HEK293 (cell line): ENCODE results near the gene SQOR.

Source experiments
- CTCF ChIP-seq: fragments of 450-650 bp; formaldehyde crosslinking; IDR thresholded peaks from 2 replicates; pipeline ENCODE4 v1.5.1; 2016; ENCODE audit warnings: missing biosample characterization, missing genetic modification characterization
- ZBTB26 ChIP-seq: fragments of 450-650 bp; formaldehyde crosslinking; optimal IDR thresholded peaks from 2 replicates; pipeline ENCODE3; 2016; ENCODE audit warnings: missing biosample characterization, mild to moderate bottlenecking, missing genetic modification characterization
- ZBTB49 ChIP-seq: fragments of 450-650 bp; formaldehyde crosslinking; IDR thresholded peaks from 2 replicates; pipeline ENCODE4 v1.5.1; 2016; ENCODE audit warnings: missing biosample characterization, missing genetic modification characterization, low read depth
- ZNF221 ChIP-seq: fragments of 450-650 bp; formaldehyde crosslinking; IDR thresholded peaks from 2 replicates; pipeline ENCODE4 v1.5.1; 2017; ENCODE audit warnings: missing biosample characterization, missing genetic modification characterization, borderline replicate concordance
- ZNF280C ChIP-seq: fragments of 450-650 bp; formaldehyde crosslinking; IDR thresholded peaks from 2 replicates; pipeline ENCODE4 v1.5.1; 2016; ENCODE audit warnings: missing biosample characterization, missing genetic modification characterization
- ZNF791 ChIP-seq: fragments of 450-650 bp; formaldehyde crosslinking; IDR thresholded peaks from 2 replicates; pipeline ENCODE4 v1.5.1; 2016; ENCODE audit warnings: missing biosample characterization, missing genetic modification characterization

- TF ChIP-seq ZNF791, result no peak
- no peak for TF ChIP-seq ZNF280C (tag by site-specific recombination)
- no peak for TF ChIP-seq ZNF221 (tag by site-specific recombination)
- no peak for TF ChIP-seq CTCF (tag by site-specific recombination)
- TF ChIP-seq ZBTB49 (tag by site-specific recombination), result no peak
- no peak for TF ChIP-seq ZBTB26
Observed at GRCh38 chr15:45630917-45631691, 3.7 kb upstream of the SQOR start.
